Measurements from ENCODE around the gene DOHH.

DOHH gene

GRCh38 chr19:3505598-3506383, 5.3 kb upstream of the DOHH start, which contains the start of gene FZR1:
Gene FZR1 (plus strand): TSS chr19:3506311. CDS start chr19:3522990, 16,679 bp downstream.
- peak; percentile 98 to 99 for DNase-seq (ENCODE audit: extremely low read depth in 1 of 2, low read depth in 1 of 2)

- no peak for DNase-seq (ENCODE audit: extremely low read depth in 1 of 2, low read depth in 1 of 2)
Measured at GRCh38 chr19:3504735-3505134, 4.3 kb upstream of the DOHH start.

- no peak for DNase-seq (ENCODE audit: extremely low read depth in 1 of 2, low read depth in 1 of 2)
Measured at GRCh38 chr19:3503036-3503572, 2.6 kb upstream of the DOHH start.

- DNase-seq (ENCODE audit: extremely low read depth in 1 of 2, low read depth in 1 of 2), result no peak
Measured at GRCh38 chr19:3501780-3502179, 1.3 kb upstream of the DOHH start.

GRCh38 chr19:3499738-3500428, 591 bp downstream of the DOHH start:
- no peak for DNase-seq (ENCODE audit: extremely low read depth in 1 of 2, low read depth in 1 of 2)

- no peak for DNase-seq (ENCODE audit: extremely low read depth in 1 of 2, low read depth in 1 of 2)
Measured at GRCh38 chr19:3497757-3498520, 2.5 kb downstream of the DOHH start.

- no peak for DNase-seq (ENCODE audit: extremely low read depth in 1 of 2, low read depth in 1 of 2)
Measured at GRCh38 chr19:3496392-3497273, 3.8 kb downstream of the DOHH start.

- no peak for DNase-seq (ENCODE audit: extremely low read depth in 1 of 2, low read depth in 1 of 2)
Measured at GRCh38 chr19:3494559-3494958, 5.9 kb downstream of the DOHH start.

- no peak for DNase-seq (ENCODE audit: extremely low read depth in 1 of 2, low read depth in 1 of 2)
Measured at GRCh38 chr19:3494051-3494450, 6.4 kb downstream of the DOHH start.

- DNase-seq (ENCODE audit: extremely low read depth in 1 of 2, low read depth in 1 of 2), result no peak
Measured at GRCh38 chr19:3493651-3494050, 6.8 kb downstream of the DOHH start.

- DNase-seq (ENCODE audit: extremely low read depth in 1 of 2, low read depth in 1 of 2), result no peak
Measured at GRCh38 chr19:3492919-3493318, 7.6 kb downstream of the DOHH start.

GRCh38 chr19:3492131-3492839, 8.2 kb downstream of the DOHH start:
- no peak for DNase-seq (ENCODE audit: extremely low read depth in 1 of 2, low read depth in 1 of 2)

GRCh38 chr19:3491396-3492119, 8.9 kb downstream of the DOHH start:
- DNase-seq (ENCODE audit: extremely low read depth in 1 of 2, low read depth in 1 of 2), result no peak

- no peak for DNase-seq (ENCODE audit: extremely low read depth in 1 of 2, low read depth in 1 of 2)
Measured at GRCh38 chr19:3483226-3483628, 17.2 kb downstream of the DOHH start, which contains the start of gene SMIM44. Gene SMIM44 (minus strand): TSS chr19:3483441. CDS start chr19:3483403, 38 bp downstream.

GRCh38 chr19:3482507-3483225, 17.8 kb downstream of the DOHH start:
- DNase-seq (ENCODE audit: extremely low read depth in 1 of 2, low read depth in 1 of 2), result no peak

GRCh38 chr19:3481241-3482090, 19.0 kb downstream of the DOHH start:
- no peak for DNase-seq (ENCODE audit: extremely low read depth in 1 of 2, low read depth in 1 of 2)

- DNase-seq (ENCODE audit: extremely low read depth in 1 of 2, low read depth in 1 of 2), result no peak
Measured at GRCh38 chr19:3480383-3481091, 19.9 kb downstream of the DOHH start, which contains the start of gene SMIM24. Gene SMIM24 (minus strand): TSS chr19:3480525. CDS start chr19:3480463, 62 bp downstream.

Measured in activated CD8-positive, alpha-beta memory T cell treated with anti-CD3 and anti-CD28 coated beads for 1 hour (primary cell).